ENCODE measurements around the gene ENPP3.
"Not testable (repeated sequence)": the region's sequence is repeated elsewhere in the genome, so short reads cannot be mapped to it uniquely, and the experiment has no call there.

ENPP3 gene

DNA sequence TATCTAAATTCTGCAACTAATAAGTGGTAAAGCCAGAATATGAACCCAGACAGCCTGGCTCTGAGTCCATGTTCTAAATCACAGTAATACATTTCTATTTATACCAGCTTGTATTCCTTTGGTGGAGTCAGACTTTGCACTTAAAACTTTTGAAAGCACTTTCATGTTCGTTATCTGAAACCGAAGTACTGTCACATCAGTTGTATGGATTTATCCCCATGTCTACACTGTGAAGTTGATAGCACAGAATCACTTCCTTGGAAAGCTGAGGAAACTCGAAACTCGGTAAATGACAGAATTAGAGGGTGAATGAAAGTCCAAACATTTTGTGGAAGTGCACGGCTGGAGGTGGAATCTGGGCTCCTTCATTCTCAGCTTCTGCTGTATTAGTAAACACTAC is 102.0 kb downstream of the ENPP3 start:
- DNase-seq (ENCODE audit: low read depth): no peak

GRCh38 chr6:131740161-131740560 is 103.1 kb downstream of the ENPP3 start:
- peak; percentile 53 for DNase-seq (ENCODE audit: low read depth)

DNA sequence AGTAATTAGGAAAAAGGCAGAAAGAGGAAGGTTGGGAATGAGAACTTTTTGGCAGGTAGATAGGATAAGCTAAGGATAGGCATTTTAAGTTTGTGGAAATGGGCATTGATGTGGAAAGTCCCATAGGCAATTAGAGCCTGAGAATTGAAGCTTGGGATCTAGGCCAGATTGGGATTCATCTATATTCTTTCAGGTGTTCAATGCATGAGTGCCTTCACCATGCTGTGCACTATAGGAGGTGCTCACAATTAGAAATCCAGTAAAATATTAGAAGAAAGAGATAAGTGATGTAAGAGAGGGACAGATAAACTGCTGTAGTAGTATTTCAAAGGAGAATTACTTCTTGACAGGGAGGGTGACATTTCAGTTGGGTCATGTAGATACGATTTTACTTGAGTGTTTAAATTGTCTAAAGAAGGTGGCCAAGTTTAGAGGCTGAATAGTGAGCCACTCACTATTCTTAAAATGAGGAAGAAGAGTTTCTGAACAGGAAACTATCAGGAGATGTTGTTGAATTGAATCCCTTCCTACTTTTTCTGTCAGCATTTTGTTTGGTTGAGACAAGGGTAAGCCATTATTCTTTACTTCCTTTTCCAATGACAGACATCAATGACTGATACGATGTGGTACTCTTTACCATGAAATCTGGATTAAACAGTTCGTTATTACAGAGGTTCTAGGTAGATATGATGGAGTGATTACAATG is 104.7 kb downstream of the ENPP3 start:
- no peak for DNase-seq (ENCODE audit: low read depth)

DNA sequence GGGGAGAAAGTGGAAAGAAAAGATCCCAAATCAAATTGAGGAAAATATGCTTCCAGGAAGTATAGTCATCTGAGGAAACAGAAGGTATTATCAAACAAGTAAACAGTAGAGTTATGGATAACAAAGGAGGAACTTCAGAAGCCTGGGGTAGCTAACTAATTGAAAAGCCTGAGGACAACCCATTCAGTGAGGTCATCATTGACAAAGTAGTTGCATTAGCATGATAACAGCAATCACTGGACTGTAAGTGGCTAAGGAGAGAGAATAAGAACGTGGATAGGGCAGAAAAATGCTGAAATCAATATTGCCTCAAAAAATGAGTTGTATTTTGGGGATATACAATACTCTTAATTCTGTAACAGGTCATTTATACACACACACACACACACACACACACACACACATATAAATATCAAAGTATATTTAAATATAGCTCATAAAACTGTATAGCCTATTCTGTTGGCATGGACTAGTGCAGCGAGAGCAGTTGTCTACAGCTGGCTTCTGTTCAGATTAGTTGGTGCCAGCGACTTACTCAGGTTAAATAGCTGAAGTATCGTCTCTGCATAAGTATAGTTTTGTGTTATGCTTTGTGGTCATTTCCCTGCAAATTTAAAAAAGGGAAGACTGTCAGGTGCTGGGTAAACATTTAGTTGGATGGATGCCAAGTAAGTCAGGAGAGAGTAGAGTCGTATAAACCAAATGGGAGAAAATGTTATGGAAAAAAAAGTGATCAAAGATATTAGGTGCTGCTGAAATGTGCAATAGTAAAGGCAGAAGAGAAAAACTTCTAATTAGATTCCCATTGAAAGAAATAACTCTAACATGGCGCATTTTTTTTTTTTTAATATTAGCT is 107.6 kb downstream of the ENPP3 start:
- DNase-seq (ENCODE audit: low read depth): no peak

- DNase-seq (ENCODE audit: low read depth): no peak
Observed at GRCh38 chr6:131745476-131745875, 108.4 kb downstream of the ENPP3 start.

DNA sequence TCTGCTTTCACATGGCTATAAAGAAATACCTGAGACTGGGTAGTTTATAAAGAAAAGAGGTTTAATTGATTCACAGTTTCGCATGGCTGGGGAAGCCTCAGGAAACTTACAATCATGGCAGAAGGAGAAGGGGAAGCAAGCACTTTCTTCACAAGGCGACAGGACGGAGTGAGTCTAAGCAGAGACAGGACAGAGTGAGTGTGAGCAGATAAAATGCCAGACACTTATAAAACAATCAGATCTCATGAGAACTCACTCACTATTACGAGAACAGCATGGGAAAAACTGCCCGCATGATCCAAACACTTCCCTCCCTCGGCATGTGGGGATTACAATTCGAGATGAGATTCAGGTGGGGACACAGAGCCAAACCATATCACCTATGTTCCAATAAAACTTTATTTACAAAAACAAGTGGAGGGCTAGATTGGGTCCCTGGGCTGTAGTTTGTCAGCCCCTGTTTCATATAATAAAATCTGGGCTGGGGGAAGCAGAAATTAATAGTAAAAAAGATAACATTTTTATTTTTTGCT is 110.8 kb downstream of the ENPP3 start:
- DNase-seq (ENCODE audit: low read depth): no peak

DNA sequence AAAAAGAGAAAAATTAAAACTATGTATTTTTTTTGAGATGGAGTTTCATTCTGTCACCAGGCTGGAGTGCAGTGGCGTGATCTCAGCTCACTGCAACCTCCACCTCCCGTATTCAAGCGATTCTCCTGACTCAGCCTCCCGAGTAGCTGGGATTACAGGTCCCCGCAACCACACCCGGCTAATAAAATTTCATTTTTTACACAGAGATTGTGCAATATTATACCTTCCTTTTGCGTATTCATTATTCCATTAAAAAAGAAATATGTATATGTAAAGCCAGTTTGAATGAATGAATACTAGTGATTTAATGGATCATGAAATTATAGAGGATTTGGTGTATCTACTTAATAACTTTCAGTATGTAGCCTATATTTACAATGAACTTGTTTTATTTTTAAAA is 111.9 kb downstream of the ENPP3 start:
- DNase-seq (ENCODE audit: low read depth): no peak

DNA sequence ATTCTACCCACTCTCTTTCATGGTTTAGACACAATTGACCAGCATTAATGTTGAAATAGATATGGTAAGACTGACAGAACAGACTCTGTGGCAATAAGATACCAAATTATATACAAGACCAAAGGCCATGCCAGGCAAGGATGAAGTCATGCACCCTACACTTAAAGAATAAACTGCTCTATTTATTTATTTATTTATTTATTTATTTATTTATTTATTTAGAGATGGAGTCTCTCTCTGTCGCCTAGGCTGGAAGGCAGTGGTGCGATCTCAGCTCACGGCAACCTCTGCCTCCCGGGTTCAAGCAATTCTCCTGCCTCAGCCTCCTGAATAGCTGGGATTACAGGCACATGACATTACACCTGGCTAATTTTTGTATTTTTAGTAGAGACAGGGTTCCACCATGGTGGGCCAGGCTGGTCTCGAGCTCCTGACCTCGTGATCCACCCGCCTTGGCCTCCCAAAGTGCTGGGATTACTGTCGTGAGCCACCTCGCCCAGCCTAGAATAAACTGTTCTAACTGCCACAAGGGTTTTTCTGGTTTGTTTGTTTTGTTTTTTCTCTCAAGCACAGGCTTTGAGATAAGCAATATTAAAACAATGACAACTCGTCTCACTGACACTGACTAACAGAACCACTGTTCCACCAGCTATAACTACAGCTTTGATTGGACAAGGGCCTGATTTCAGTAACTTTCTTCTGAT is 114.1 kb downstream of the ENPP3 start:
- not testable (repeated sequence) for DNase-seq (ENCODE audit: low read depth)

GRCh38 chr6:131754088-131754487 is 117.0 kb downstream of the ENPP3 start:
- no peak for DNase-seq (ENCODE audit: low read depth)

GRCh38 chr6:131754715-131755567 is 117.8 kb downstream of the ENPP3 start:
- DNase-seq (ENCODE audit: low read depth): no peak

DNA sequence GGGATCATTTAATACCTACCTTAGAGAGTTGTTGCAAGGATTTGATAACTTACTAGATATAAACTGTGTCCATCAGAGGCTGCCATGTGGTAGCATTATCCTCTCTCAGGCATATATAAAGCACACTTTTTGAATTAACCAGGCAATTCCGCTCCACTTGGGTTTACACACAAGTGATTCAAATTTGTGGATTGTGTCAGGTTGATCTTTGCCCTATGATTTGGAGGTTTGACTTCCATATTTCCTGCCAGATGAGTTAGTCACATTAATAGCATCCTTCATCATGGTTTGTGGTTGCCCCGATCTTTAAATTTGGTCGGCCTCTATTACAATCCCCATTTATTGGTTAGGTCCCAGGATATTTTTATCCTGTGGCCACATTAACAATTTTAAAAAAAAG is 118.5 kb downstream of the ENPP3 start:
- DNase-seq (ENCODE audit: low read depth): peak; percentile 76

DNA sequence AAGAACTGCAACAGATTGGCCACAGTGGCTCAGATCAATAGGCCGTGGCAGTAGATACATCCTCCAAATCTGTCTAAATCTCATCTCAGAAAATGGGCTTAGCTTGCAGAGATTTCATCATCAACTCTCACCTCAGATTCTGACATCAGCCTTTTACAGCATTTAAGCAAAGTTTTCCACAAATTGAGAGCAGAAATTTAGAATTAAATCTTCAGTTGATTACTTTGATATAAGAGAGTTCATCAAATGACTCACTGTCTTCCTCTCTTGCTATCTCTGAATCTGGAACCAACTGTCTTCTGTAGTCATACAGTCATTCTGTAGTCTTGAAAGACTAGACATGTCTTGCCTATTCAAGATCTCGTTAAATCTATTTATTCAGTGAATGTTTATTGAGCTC is 118.9 kb downstream of the ENPP3 start:
- no peak for DNase-seq (ENCODE audit: low read depth)

DNA sequence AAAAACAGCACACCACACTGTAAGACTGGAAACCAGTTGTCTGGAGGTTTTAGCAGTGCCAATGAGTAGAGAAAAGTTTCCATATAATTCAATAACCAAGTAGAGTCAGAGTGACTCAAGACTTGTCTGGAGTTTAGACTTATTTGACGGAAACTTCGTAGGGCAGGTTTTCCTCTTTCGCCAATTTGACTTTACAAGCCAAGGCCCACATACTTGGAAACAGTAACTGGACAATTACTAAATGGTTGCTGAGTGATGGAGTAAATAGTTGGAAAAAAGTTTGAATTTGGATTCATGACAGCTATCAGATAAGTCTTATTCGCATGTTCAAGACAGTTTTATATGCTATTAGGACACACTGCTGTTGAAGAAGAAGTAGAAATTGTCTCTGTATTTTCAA is 121.8 kb downstream of the ENPP3 start:
- no peak for DNase-seq (ENCODE audit: low read depth)

DNA sequence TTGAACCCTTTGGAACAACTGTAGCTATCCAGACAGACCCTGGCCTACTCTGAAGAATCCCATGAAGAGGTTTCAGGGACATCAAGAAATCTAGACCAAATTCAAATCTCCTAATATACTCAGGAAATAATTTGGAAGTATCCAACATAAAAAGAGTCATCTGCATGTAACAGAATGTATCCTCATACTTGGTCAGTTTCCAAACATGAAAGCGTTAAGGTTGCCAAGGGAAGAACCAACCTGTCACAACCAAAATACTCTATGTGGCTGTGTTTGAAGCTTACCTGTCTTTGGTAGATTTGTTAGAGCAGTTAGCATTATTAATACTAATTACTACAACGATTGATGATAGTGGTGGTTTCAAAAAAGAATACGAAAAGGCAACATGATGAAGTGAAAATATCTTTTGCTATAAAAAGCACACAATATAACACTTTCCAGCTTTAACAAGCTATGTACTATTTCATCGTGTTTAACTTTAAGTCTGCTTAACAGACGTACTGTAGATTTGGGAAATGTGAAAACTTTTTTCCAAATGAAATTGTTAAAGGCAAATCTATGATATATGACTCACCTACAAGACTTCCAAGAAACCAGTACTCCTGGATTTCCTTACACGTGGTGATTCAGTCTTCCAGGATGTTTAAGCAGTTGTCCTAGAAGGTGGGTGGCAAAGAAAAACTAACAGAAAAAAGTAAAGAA is 124.1 kb downstream of the ENPP3 start:
- no peak for DNase-seq (ENCODE audit: low read depth)

GRCh38 chr6:131761762-131762067 is 124.6 kb downstream of the ENPP3 start:
- DNase-seq (ENCODE audit: low read depth): no peak

- no peak for DNase-seq (ENCODE audit: low read depth)
Observed at GRCh38 chr6:131762984-131763383, 125.9 kb downstream of the ENPP3 start.

GRCh38 chr6:131763749-131764148 is 126.6 kb downstream of the ENPP3 start:
- DNase-seq (ENCODE audit: low read depth): no peak

DNA sequence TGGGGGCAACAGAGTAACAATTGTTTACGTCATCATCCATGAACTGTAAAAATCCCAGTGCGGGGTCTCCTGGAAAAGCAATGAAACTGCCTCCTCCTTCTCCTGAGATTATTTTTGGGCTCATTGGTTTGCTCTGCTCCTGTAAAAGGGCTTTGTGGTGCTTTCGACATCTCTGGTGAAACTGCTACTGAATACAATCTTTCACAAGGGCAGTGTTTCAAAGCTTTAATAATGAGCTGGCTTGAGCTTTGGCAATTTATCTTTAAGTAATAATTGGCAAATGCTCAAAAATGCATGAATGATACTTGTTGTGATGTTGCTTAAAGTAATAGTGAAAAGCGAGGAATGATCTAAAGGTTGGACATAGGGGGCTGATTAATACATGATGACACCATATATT is 127.2 kb downstream of the ENPP3 start:
- no peak for DNase-seq (ENCODE audit: low read depth)

- no peak for DNase-seq (ENCODE audit: low read depth)
Observed at GRCh38 chr6:131765081-131765803, 128.1 kb downstream of the ENPP3 start.

DNA sequence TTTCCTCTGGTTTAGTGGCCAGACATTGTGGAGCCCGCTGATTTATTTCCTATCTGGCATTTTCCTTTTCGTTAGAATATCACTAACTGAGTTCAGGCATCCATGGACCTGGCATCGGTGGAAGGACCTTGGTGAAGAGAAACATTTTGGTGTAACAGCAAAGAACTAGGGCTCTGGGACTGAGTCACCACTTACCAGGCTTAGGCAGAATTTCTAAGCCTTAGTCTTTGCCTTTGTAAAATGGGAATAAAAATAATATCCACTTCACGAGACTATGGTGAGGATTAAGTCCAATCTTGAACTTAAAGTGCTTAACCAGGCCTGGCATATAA is 128.7 kb downstream of the ENPP3 start:
- no peak for DNase-seq (ENCODE audit: low read depth)

DNA sequence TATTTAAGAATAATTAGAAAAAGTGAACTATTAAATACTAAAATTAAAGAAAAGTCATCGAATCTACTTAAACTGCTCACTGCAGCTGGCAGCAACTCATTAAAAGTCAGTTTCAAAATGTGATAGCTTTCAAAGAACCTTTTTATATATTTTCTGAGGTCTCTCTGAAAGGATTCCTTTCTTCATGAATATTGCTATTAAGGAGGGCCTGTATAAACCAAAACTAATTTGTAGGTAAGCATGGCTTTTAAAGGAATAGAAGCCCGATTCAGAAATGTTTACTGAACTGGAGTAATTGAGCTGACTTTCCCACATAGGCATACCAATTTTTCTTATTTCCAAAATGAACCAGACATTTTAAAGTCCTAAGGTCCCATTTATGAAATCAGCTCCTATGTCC is 129.5 kb downstream of the ENPP3 start:
- no peak for DNase-seq (ENCODE audit: low read depth)
